Measurements from ENCODE around the gene EIF4G3.

The EIF4G3 gene

GRCh38 chr1:21123287-21123948, 53.3 kb downstream of the EIF4G3 start:
- Histone ChIP-seq H3K36me3 (ENCODE audit: control insufficient read depth in 1 of 2, insufficient read depth in 2 of 2, low read length in 2 of 2) (peaks cover 0 to 4% of the 10 kb centered on the region in 2 donors), H3K27ac (ENCODE audit: low read length) (no peak overlapping the region), H3K4me1 (ENCODE audit: control insufficient read depth in 1 of 2, insufficient read depth in 2 of 2, low read length in 2 of 2) (peaks cover 5 to 16% of the 10 kb centered on the region in 2 donors), H3K9me3 (ENCODE audit: control insufficient read depth in 1 of 2, low read length in 2 of 2) (no peaks in the 10 kb centered on the region), H3K27me3 (ENCODE audit: low read depth, low read length) (no peaks in the 10 kb centered on the region), H3K4me3 (ENCODE audit: low read depth in 1 of 2, low read length in 2 of 2) (no peak overlapping the region)

- H3K36me3 ChIP-seq (ENCODE audit: control insufficient read depth in 1 of 2, insufficient read depth in 2 of 2, low read length in 2 of 2), result peaks cover 0 to 4% of the 10 kb centered on the region in 2 donors
- H3K4me3 ChIP-seq (ENCODE audit: low read depth in 1 of 2, low read length in 2 of 2), result no peak overlapping the region
- H3K27me3 ChIP-seq (ENCODE audit: low read depth, low read length), result no peaks in the 10 kb centered on the region
- peaks cover 5 to 21% of the 10 kb centered on the region in 2 donors for H3K4me1 ChIP-seq (ENCODE audit: control insufficient read depth in 1 of 2, insufficient read depth in 2 of 2, low read length in 2 of 2)
- H3K9me3 ChIP-seq (ENCODE audit: control insufficient read depth in 1 of 2, low read length in 2 of 2), result no peaks in the 10 kb centered on the region
- H3K27ac ChIP-seq (ENCODE audit: low read length), result no peak overlapping the region
These were observed 54.8 kb downstream of the EIF4G3 start for GRCh38 chr1:21121764-21122471.

GRCh38 chr1:21118167-21118566, 58.5 kb downstream of the EIF4G3 start:
- Histone ChIP-seq H3K4me1 (ENCODE audit: control insufficient read depth in 1 of 2, insufficient read depth in 2 of 2, low read length in 2 of 2) (peaks cover 0 to 12% of the 10 kb centered on the region in 2 donors), H3K27ac (ENCODE audit: low read length) (no peak overlapping the region), H3K27me3 (ENCODE audit: low read depth, low read length) (no peaks in the 10 kb centered on the region), H3K9me3 (ENCODE audit: control insufficient read depth in 1 of 2, low read length in 2 of 2) (no peaks in the 10 kb centered on the region), H3K36me3 (ENCODE audit: control insufficient read depth in 1 of 2, insufficient read depth in 2 of 2, low read length in 2 of 2) (peaks cover 0 to 4% of the 10 kb centered on the region in 2 donors), H3K4me3 (ENCODE audit: low read depth in 1 of 2, low read length in 2 of 2) (no peak overlapping the region)

GRCh38 chr1:21117597-21118001, 59.1 kb downstream of the EIF4G3 start:
- H3K27ac ChIP-seq (ENCODE audit: low read length), result no peak overlapping the region
- peaks cover 0 to 16% of the 10 kb centered on the region in 2 donors for H3K4me1 ChIP-seq (ENCODE audit: control insufficient read depth in 1 of 2, insufficient read depth in 2 of 2, low read length in 2 of 2)
- no peaks in the 10 kb centered on the region for H3K9me3 ChIP-seq (ENCODE audit: control insufficient read depth in 1 of 2, low read length in 2 of 2)
- peaks cover 0 to 2% of the 10 kb centered on the region in 2 donors for H3K36me3 ChIP-seq (ENCODE audit: control insufficient read depth in 1 of 2, insufficient read depth in 2 of 2, low read length in 2 of 2)
- H3K4me3 ChIP-seq (ENCODE audit: low read depth in 1 of 2, low read length in 2 of 2), result no peak overlapping the region
- no peaks in the 10 kb centered on the region for H3K27me3 ChIP-seq (ENCODE audit: low read depth, low read length)

GRCh38 chr1:21117159-21117558, 59.5 kb downstream of the EIF4G3 start:
- Histone ChIP-seq H3K27ac (ENCODE audit: low read length) (no peak overlapping the region), H3K4me1 (ENCODE audit: control insufficient read depth in 1 of 2, insufficient read depth in 2 of 2, low read length in 2 of 2) (peaks cover 0 to 16% of the 10 kb centered on the region in 2 donors), H3K9me3 (ENCODE audit: control insufficient read depth in 1 of 2, low read length in 2 of 2) (no peaks in the 10 kb centered on the region), H3K36me3 (ENCODE audit: control insufficient read depth in 1 of 2, insufficient read depth in 2 of 2, low read length in 2 of 2) (no peaks in the 10 kb centered on the region), H3K4me3 (ENCODE audit: low read depth in 1 of 2, low read length in 2 of 2) (no peak overlapping the region), H3K27me3 (ENCODE audit: low read depth, low read length) (no peaks in the 10 kb centered on the region)

- no peaks in the 10 kb centered on the region for H3K27me3 ChIP-seq (ENCODE audit: low read depth, low read length)
- no peaks in the 10 kb centered on the region for H3K36me3 ChIP-seq (ENCODE audit: control insufficient read depth in 1 of 2, insufficient read depth in 2 of 2, low read length in 2 of 2)
- H3K4me1 ChIP-seq (ENCODE audit: control insufficient read depth in 1 of 2, insufficient read depth in 2 of 2, low read length in 2 of 2), result peaks cover 0 to 16% of the 10 kb centered on the region in 2 donors
- no peak overlapping the region for H3K4me3 ChIP-seq (ENCODE audit: low read depth in 1 of 2, low read length in 2 of 2)
- no peaks in the 10 kb centered on the region for H3K9me3 ChIP-seq (ENCODE audit: control insufficient read depth in 1 of 2, low read length in 2 of 2)
- peak overlapping the region; percentile 48 for H3K27ac ChIP-seq (ENCODE audit: low read length)
These were observed 61.5 kb downstream of the EIF4G3 start for GRCh38 chr1:21115098-21115760.

- Histone ChIP-seq H3K9me3 (ENCODE audit: control insufficient read depth in 1 of 2, low read length in 2 of 2) (no peaks in the 10 kb centered on the region), H3K36me3 (ENCODE audit: control insufficient read depth in 1 of 2, insufficient read depth in 2 of 2, low read length in 2 of 2) (no peaks in the 10 kb centered on the region), H3K4me1 (ENCODE audit: control insufficient read depth in 1 of 2, insufficient read depth in 2 of 2, low read length in 2 of 2) (peaks cover 0 to 16% of the 10 kb centered on the region in 2 donors), H3K27me3 (ENCODE audit: low read depth, low read length) (no peaks in the 10 kb centered on the region), H3K4me3 (ENCODE audit: low read depth in 1 of 2, low read length in 2 of 2) (no peak overlapping the region), H3K27ac (ENCODE audit: low read length) (peak overlapping the region; percentile 16)
These were observed 62.3 kb downstream of the EIF4G3 start for GRCh38 chr1:21114431-21114830.

- H3K27ac ChIP-seq (ENCODE audit: low read length), result no peak overlapping the region
- H3K9me3 ChIP-seq (ENCODE audit: control insufficient read depth in 1 of 2, low read length in 2 of 2), result no peaks in the 10 kb centered on the region
- H3K4me1 ChIP-seq (ENCODE audit: control insufficient read depth in 1 of 2, insufficient read depth in 2 of 2, low read length in 2 of 2), result peaks cover 0 to 11% of the 10 kb centered on the region in 2 donors
- no peaks in the 10 kb centered on the region for H3K27me3 ChIP-seq (ENCODE audit: low read depth, low read length)
- no peaks in the 10 kb centered on the region for H3K36me3 ChIP-seq (ENCODE audit: control insufficient read depth in 1 of 2, insufficient read depth in 2 of 2, low read length in 2 of 2)
- no peak overlapping the region for H3K4me3 ChIP-seq (ENCODE audit: low read depth in 1 of 2, low read length in 2 of 2)
These were observed 66.5 kb downstream of the EIF4G3 start for GRCh38 chr1:21110163-21110562.

GRCh38 chr1:21106709-21107108, 70.0 kb downstream of the EIF4G3 start:
- no peaks in the 10 kb centered on the region for H3K27me3 ChIP-seq (ENCODE audit: low read depth, low read length)
- H3K9me3 ChIP-seq (ENCODE audit: control insufficient read depth in 1 of 2, low read length in 2 of 2), result no peaks in the 10 kb centered on the region
- peaks cover 0 to 10% of the 10 kb centered on the region in 2 donors for H3K36me3 ChIP-seq (ENCODE audit: control insufficient read depth in 1 of 2, insufficient read depth in 2 of 2, low read length in 2 of 2)
- no peaks in the 10 kb centered on the region for H3K4me1 ChIP-seq (ENCODE audit: control insufficient read depth in 1 of 2, insufficient read depth in 2 of 2, low read length in 2 of 2)
- H3K27ac ChIP-seq (ENCODE audit: low read length), result no peak overlapping the region
- H3K4me3 ChIP-seq (ENCODE audit: low read depth in 1 of 2, low read length in 2 of 2), result no peak overlapping the region

GRCh38 chr1:21106238-21106637, 70.5 kb downstream of the EIF4G3 start:
- Histone ChIP-seq H3K27ac (ENCODE audit: low read length) (no peak overlapping the region), H3K36me3 (ENCODE audit: control insufficient read depth in 1 of 2, insufficient read depth in 2 of 2, low read length in 2 of 2) (peaks cover 0 to 10% of the 10 kb centered on the region in 2 donors), H3K27me3 (ENCODE audit: low read depth, low read length) (no peaks in the 10 kb centered on the region), H3K9me3 (ENCODE audit: control insufficient read depth in 1 of 2, low read length in 2 of 2) (no peaks in the 10 kb centered on the region), H3K4me1 (ENCODE audit: control insufficient read depth in 1 of 2, insufficient read depth in 2 of 2, low read length in 2 of 2) (no peaks in the 10 kb centered on the region), H3K4me3 (ENCODE audit: low read depth in 1 of 2, low read length in 2 of 2) (no peak overlapping the region)

- Histone ChIP-seq H3K27ac (ENCODE audit: low read length) (no peak overlapping the region), H3K27me3 (ENCODE audit: low read depth, low read length) (no peaks in the 10 kb centered on the region), H3K4me1 (ENCODE audit: control insufficient read depth in 1 of 2, insufficient read depth in 2 of 2, low read length in 2 of 2) (no peaks in the 10 kb centered on the region), H3K4me3 (ENCODE audit: low read depth in 1 of 2, low read length in 2 of 2) (no peak overlapping the region), H3K36me3 (ENCODE audit: control insufficient read depth in 1 of 2, insufficient read depth in 2 of 2, low read length in 2 of 2) (peaks cover 0 to 10% of the 10 kb centered on the region in 2 donors), H3K9me3 (ENCODE audit: control insufficient read depth in 1 of 2, low read length in 2 of 2) (no peaks in the 10 kb centered on the region)
These were observed 70.9 kb downstream of the EIF4G3 start for GRCh38 chr1:21105807-21106206.

All from muscle layer of duodenum (tissue), 2 donors.